BJ (cell line): ENCODE data around the gene ARAP1. TPM values are rescaled to one million over a fixed set of nuclear protein-coding genes. Genes with fewer than 3 reads are reported as not detected.

Experiments used
- CTCF ChIA-PET: fragments of 350-600 bp; formaldehyde crosslinking; extraction: SDS; loops from one replicate; lab custom pipeline; 2021; ENCODE audit warnings: antibody characterized with exemption, inconsistent platforms; lab: Yijun Ruan, JAX
- POLR2A ChIA-PET: fragments of 300-600 bp; sonication (Branson Sonifier 250); formaldehyde crosslinking; extraction: SDS; loops from one replicate; lab custom pipeline; 2021; ENCODE audit warnings: antibody characterized with exemption; lab: Charles Lee
- DNase-seq: peaks from one replicate; pipeline ENCODE4 v3.0.0-alpha.2; 2011; ENCODE audit warnings: low read depth
- H3K27me3 ChIP-seq: 2 replicates; pipeline ENCODE4 v1.6.0; 2011; ENCODE audit warnings: low read length; ENCODE audit not compliant: control insufficient read depth, insufficient read depth
- H3K36me3 ChIP-seq: 2 replicates; pipeline ENCODE4 v1.5.1; 2011; ENCODE audit warnings: low read length; ENCODE audit not compliant: control insufficient read depth, insufficient read depth
- H3K4me3 ChIP-seq: 2 replicates; pipeline ENCODE4 v1.5.1; 2011; ENCODE audit warnings: low read depth, mild to moderate bottlenecking, control low read depth, low read length
- CTCF ChIP-seq: IDR thresholded peaks from 2 replicates; pipeline ENCODE4 v1.5.1; 2011; ENCODE audit warnings: low read depth, mild to moderate bottlenecking, control low read depth, inconsistent platforms, low read length, moderate library complexity; ENCODE audit not compliant: insufficient read depth
- polyA plus RNA-seq: library from polyadenylated mRNA; depleted of rRNA; stranded (reverse); fragments of >200 nt; gene quantifications from 2 replicates; pipeline ENCODE4 v1.2.3, GENCODE V29; 2011

Gene ARAP1
- polyA plus RNA-seq, 1 experiment, result 74.5 TPM

GRCh38 chr11:72760539-72761405, 8.6 kb upstream of the ARAP1 start:
- no peak for DNase-seq
- Histone ChIP-seq H3K27me3 (no peaks in the 10 kb centered on the region; the same call in 1 of the 2 replicates), H3K4me3 (no peak overlapping the region), H3K36me3 (no peaks in the 10 kb centered on the region)
- POLR2A ChIA-PET, result no interaction called here
- TF ChIP-seq CTCF, result no peak
- CTCF ChIA-PET, result interaction anchor here (1.7 kb wide), 1 partner anchor 10 kb away, joined by 3 read pairs; no protein-coding TSS in a partner anchor

- ChIA-PET CTCF (interaction anchor here (1.1 kb wide), 1 partner anchor 34 kb away, joined by 3 read pairs; no protein-coding TSS in a partner anchor), POLR2A (no interaction called here)
- H3K36me3 ChIP-seq, result no peaks in the 10 kb centered on the region
- H3K4me3 ChIP-seq, result no peak overlapping the region
- no peak for DNase-seq
- TF ChIP-seq CTCF, result no peak
- no peaks in the 10 kb centered on the region; the same call in 1 of the 2 replicates for H3K27me3 ChIP-seq
Measured at GRCh38 chr11:72759468-72759985, 7.3 kb upstream of the ARAP1 start.

GRCh38 chr11:72758690-72759389, 6.6 kb upstream of the ARAP1 start:
- Histone ChIP-seq H3K36me3 (no peaks in the 10 kb centered on the region), H3K4me3 (no peak overlapping the region), H3K27me3 (no peaks in the 10 kb centered on the region; the same call in 1 of the 2 replicates)
- no peak for TF ChIP-seq CTCF
- no peak for DNase-seq
- ChIA-PET CTCF (interaction anchor here (1.1 kb wide), 1 partner anchor 33 kb away, joined by 3 read pairs; no protein-coding TSS in a partner anchor), POLR2A (no interaction called here)

GRCh38 chr11:72758304-72758689, 6.1 kb upstream of the ARAP1 start:
- no peak for DNase-seq
- POLR2A ChIA-PET, result no interaction called here
- TF ChIP-seq CTCF, result no peak

More at GRCh38 chr11:72758304-72758689, 6.1 kb upstream of the ARAP1 start:
- Histone ChIP-seq H3K36me3 (no peaks in the 10 kb centered on the region), H3K27me3 (no peaks in the 10 kb centered on the region), H3K4me3 (no peak overlapping the region)
- CTCF ChIA-PET, result no interaction called here
